ENCODE measurements around the gene OPCML. TPM values are rescaled to one million over a fixed set of nuclear protein-coding genes. Genes with fewer than 3 reads are reported as not detected.

Gene OPCML
- total and polyA plus RNA-seq, 7 donors: 0.01 to 0.80 (median 0.07) TPM; not detected in 4

- no peaks in the 10 kb centered on the region for H3K36me3 ChIP-seq (ENCODE audit: insufficient read depth in 1 of 2, low read depth in 1 of 2)
- no peaks in the 10 kb centered on the region for H3K9me3 ChIP-seq
- H3K4me3 ChIP-seq: no peak overlapping the region
- no peaks in the 10 kb centered on the region for H3K4me1 ChIP-seq
- H3K27me3 ChIP-seq (ENCODE audit: insufficient read depth in 3 of 3, low read length in 2 of 3): peaks cover 0 to 1% (median 0%) of the 10 kb centered on the region in 3 donors
- DNase-seq (no peak), ATAC-seq (no peak)
- no peak overlapping the region for H3K27ac ChIP-seq
- TF ChIP-seq CTCF (IDR thresholded peaks at IDR 0.05): no peak
- intact Hi-C loops (cut with DNase I): no loop called here
- WGBS, 3 donors: 89 to 94% (median 91%) methylated on average over 3 of the region's 3 CpGs
Measured at GRCh38 chr11:132935383-132935782, 596.9 kb downstream of the OPCML start.

GRCh38 chr11:132933703-132934102, 598.6 kb downstream of the OPCML start:
- no peak for TF ChIP-seq CTCF (IDR thresholded peaks at IDR 0.05)
- intact Hi-C loops (cut with DNase I): no loop called here
- H3K4me3 ChIP-seq: no peak overlapping the region
- H3K9me3 ChIP-seq: peaks cover 4% of the 10 kb centered on the region
- peaks cover 0 to 1% (median 0%) of the 10 kb centered on the region in 3 donors for H3K27me3 ChIP-seq (ENCODE audit: insufficient read depth in 3 of 3, low read length in 2 of 3)
- WGBS, 3 donors: 83 to 86% (median 83%) methylated on average over 3 of the region's 3 CpGs
- ATAC-seq (no peak), DNase-seq (no peak)
- H3K36me3 ChIP-seq (ENCODE audit: insufficient read depth in 1 of 2, low read depth in 1 of 2): no peaks in the 10 kb centered on the region
- H3K4me1 ChIP-seq: no peaks in the 10 kb centered on the region
- H3K27ac ChIP-seq: no peak overlapping the region

GRCh38 chr11:132925825-132926469, 606.4 kb downstream of the OPCML start:
- 68 to 83% (median 70%) methylated on average over 3 of the region's 3 CpGs for WGBS, 3 donors
- intact Hi-C loops (cut with DNase I): no loop called here

GRCh38 chr11:132921597-132921996, 610.7 kb downstream of the OPCML start:
- Histone ChIP-seq H3K27ac (no peak overlapping the region), H3K27me3 (ENCODE audit: insufficient read depth in 3 of 3, low read length in 2 of 3) (peaks cover 0 to 5% (median 1%) of the 10 kb centered on the region in 3 donors), H3K4me1 (no peaks in the 10 kb centered on the region), H3K9me3 (no peaks in the 10 kb centered on the region), H3K36me3 (ENCODE audit: insufficient read depth in 1 of 2, low read depth in 1 of 2) (no peaks in the 10 kb centered on the region), H3K4me3 (no peak overlapping the region)
- intact Hi-C loops (cut with DNase I): no loop called here
- DNase-seq (no peak), ATAC-seq (no peak)
- no peak for TF ChIP-seq CTCF (IDR thresholded peaks at IDR 0.05)
- 93 to 98% (median 94%) methylated on average over 6 of the region's 6 CpGs for WGBS, 3 donors

More at GRCh38 chr11:132925825-132926469, 606.4 kb downstream of the OPCML start:
- ATAC-seq: no peak
- no peaks in the 10 kb centered on the region for H3K36me3 ChIP-seq (ENCODE audit: insufficient read depth in 1 of 2, low read depth in 1 of 2)
- DNase-seq: no peak
- H3K27me3 ChIP-seq (ENCODE audit: insufficient read depth in 3 of 3, low read length in 2 of 3): peaks cover 0 to 5% (median 0%) of the 10 kb centered on the region in 3 donors
- peaks cover 4% of the 10 kb centered on the region for H3K9me3 ChIP-seq
- H3K4me1 ChIP-seq: no peaks in the 10 kb centered on the region
- H3K27ac ChIP-seq: no peak overlapping the region
- H3K4me3 ChIP-seq: no peak overlapping the region
- no peak for TF ChIP-seq CTCF (IDR thresholded peaks at IDR 0.05)

All from psoas muscle (tissue), 8 donors.